BJ (cell line): ENCODE results near the gene FNDC3B. TPM values are rescaled to one million over a fixed set of nuclear protein-coding genes. Genes with fewer than 3 reads are reported as not detected.

ENCODE experiments used
- CTCF ChIA-PET: fragments of 350-600 bp; formaldehyde crosslinking; extraction: SDS; loops from one replicate; lab custom pipeline; 2021; ENCODE audit warnings: antibody characterized with exemption, inconsistent platforms; lab: Yijun Ruan, JAX
- POLR2A ChIA-PET: fragments of 300-600 bp; sonication (Branson Sonifier 250); formaldehyde crosslinking; extraction: SDS; loops from one replicate; lab custom pipeline; 2021; ENCODE audit warnings: antibody characterized with exemption; lab: Charles Lee
- DNase-seq: peaks from one replicate; pipeline ENCODE4 v3.0.0-alpha.2; 2011; ENCODE audit warnings: low read depth
- H3K27me3 ChIP-seq: 2 replicates; pipeline ENCODE4 v1.6.0; 2011; ENCODE audit warnings: low read length; ENCODE audit not compliant: control insufficient read depth, insufficient read depth
- H3K36me3 ChIP-seq: 2 replicates; pipeline ENCODE4 v1.5.1; 2011; ENCODE audit warnings: low read length; ENCODE audit not compliant: control insufficient read depth, insufficient read depth
- H3K4me3 ChIP-seq: 2 replicates; pipeline ENCODE4 v1.5.1; 2011; ENCODE audit warnings: low read depth, mild to moderate bottlenecking, control low read depth, low read length
- CTCF ChIP-seq: IDR thresholded peaks from 2 replicates; pipeline ENCODE4 v1.5.1; 2011; ENCODE audit warnings: low read depth, mild to moderate bottlenecking, control low read depth, inconsistent platforms, low read length, moderate library complexity; ENCODE audit not compliant: insufficient read depth
- polyA plus RNA-seq: library from polyadenylated mRNA; depleted of rRNA; stranded (reverse); fragments of >200 nt; gene quantifications from 2 replicates; pipeline ENCODE4 v1.2.3, GENCODE V29; 2011

The FNDC3B gene
- polyA plus RNA-seq, 1 experiment: 28.6 TPM

- Histone ChIP-seq H3K27me3 (no peaks in the 10 kb centered on the region), H3K36me3 (peaks cover 11% of the 10 kb centered on the region), H3K4me3 (no peak overlapping the region)
- no peak for DNase-seq
- POLR2A ChIA-PET: no interaction called here
- CTCF ChIA-PET: no interaction called here
- TF ChIP-seq CTCF: no peak
Measured at GRCh38 chr3:172290457-172290856, 251.1 kb downstream of the FNDC3B start.

GRCh38 chr3:172291650-172292049 lies 252.3 kb downstream of the FNDC3B start:
- POLR2A ChIA-PET: no interaction called here
- Histone ChIP-seq H3K27me3 (no peaks in the 10 kb centered on the region), H3K36me3 (peaks cover 13% of the 10 kb centered on the region), H3K4me3 (no peak overlapping the region)
- no peak for TF ChIP-seq CTCF
- no peak for DNase-seq
- CTCF ChIA-PET: no interaction called here

GRCh38 chr3:172292422-172292821 lies 253.0 kb downstream of the FNDC3B start:
- ChIA-PET POLR2A (no interaction called here), CTCF (no interaction called here)
- DNase-seq: no peak
- Histone ChIP-seq H3K27me3 (no peaks in the 10 kb centered on the region), H3K4me3 (no peak overlapping the region), H3K36me3 (peaks cover 13% of the 10 kb centered on the region)
- no peak for TF ChIP-seq CTCF

- ChIA-PET CTCF (interaction anchor here (0.8 kb wide), 1 partner anchor 49 kb away, joined by 3 read pairs; no protein-coding TSS in a partner anchor), POLR2A (no interaction called here)
- DNase-seq: no peak
- Histone ChIP-seq H3K36me3 (peaks cover 13% of the 10 kb centered on the region), H3K27me3 (no peaks in the 10 kb centered on the region), H3K4me3 (no peak overlapping the region)
- no peak for TF ChIP-seq CTCF
Measured at GRCh38 chr3:172293093-172293492, 253.7 kb downstream of the FNDC3B start.

- TF ChIP-seq CTCF: no peak
- H3K36me3 ChIP-seq: peaks cover 11% of the 10 kb centered on the region
- POLR2A ChIA-PET: no interaction called here
- no peak overlapping the region for H3K4me3 ChIP-seq
- CTCF ChIA-PET: interaction anchor here (0.9 kb wide), 1 partner anchor 19 kb away, joined by 5 read pairs; no protein-coding TSS in a partner anchor
- no peaks in the 10 kb centered on the region for H3K27me3 ChIP-seq
- no peak for DNase-seq
Measured at GRCh38 chr3:172294223-172294806, 254.9 kb downstream of the FNDC3B start.
